Right lobe of liver (tissue), 6 donors: ENCODE results near the gene GLRA1. TPM values are rescaled to one million over a fixed set of nuclear protein-coding genes. Genes with fewer than 3 reads are reported as not detected.

Experiments
- ATAC-seq, 4 donors: fragments of 200-7000 bp; cut with Tn5 transposase; one replicate each; pipeline ENCODE4 v1.9.1; 2020; ENCODE audit warnings: mild to moderate bottlenecking in 4 of 4, moderate library complexity in 4 of 4
- DNase-seq, 3 donors: peaks; one replicate each; pipeline ENCODE4 v3.0.0-alpha.2; 2020
- H3K27ac ChIP-seq, 3 donors: fragments of 200-600 bp; one replicate each; pipeline ENCODE4 v1.8.0; 2022
- H3K27me3 ChIP-seq, 2 donors: fragments of 200-600 bp; one replicate each; pipeline ENCODE4 v1.8.0; 2022
- H3K36me3 ChIP-seq, 4 donors: fragments of 200-600 bp; sonication (generic) in 1 of 4; one replicate each; pipeline versions ENCODE4 v1.5.1 to v1.8.0; 2017 to 2022; ENCODE audit warnings: control low read depth in 1 of 4
- H3K4me1 ChIP-seq, 4 donors: fragments of 200-600 bp; sonication (generic) in 1 of 4; one replicate each; pipeline versions ENCODE4 v1.5.1 to v1.8.0; 2017 to 2022; ENCODE audit warnings: control low read depth in 1 of 4
- H3K4me3 ChIP-seq, 3 donors: fragments of 200-600 bp; one replicate each; pipeline ENCODE4 v1.8.0; 2022
- H3K9me3 ChIP-seq, 4 donors: fragments of 200-600 bp; sonication (generic) in 1 of 4; one replicate each; pipeline versions ENCODE4 v1.5.1 to v1.8.0; 2017 to 2022; ENCODE audit warnings: control low read depth in 1 of 4
- CTCF ChIP-seq, 4 donors: fragments of 200-600 bp in 3 of 4; fragments of 450-650 bp in 1 of 4; IDR thresholded peaks; one replicate each; pipeline versions ENCODE4 v1.5.1 to v1.8.0; 2016 to 2022; ENCODE audit warnings: antibody characterized with exemption in 4 of 4, mild to moderate bottlenecking in 2 of 4
- POLR2A ChIP-seq: fragments of 450-650 bp; IDR thresholded peaks from one replicate; pipeline ENCODE4 v1.6.1; 2017; ENCODE audit warnings: antibody characterized with exemption, mild to moderate bottlenecking
- WGBS: methylation state at CpG from one replicate; pipeline ENCODE4 v1.1.6; 2018; ENCODE audit warnings: low coverage, low lambda C conversion rate; ENCODE audit not compliant: insufficient coverage; ENCODE audit errors: missing lambda C conversion rate; 5-methylcytosine and 5-hydroxymethylcytosine counted together
- intact Hi-C, 2 donors: fragments of 100-400 bp; cut with DNase I; formaldehyde crosslinking; loops; one replicate each; pipeline versions ENCODE4 v1.11.2 to v1.14.1; 2022
- total RNA-seq, 6 experiments: library from RNA; depleted of rRNA in 2 of 6; stranded (reverse); fragments of >200 nt in 2 of 6; fragmentation: NEBNext Ultra II Directional in 3 of 6; extraction: Animal tissue kit (Norgen Biotek cat#: 25700) in 3 of 6; gene quantifications; one replicate each; pipeline versions ENCODE4 v1.1.0 to v1.2.4, GENCODE V29; 2016 to 2023
- donor health status: DM: no; HTN: yes; CAD: no.
- donor health status: DM: no; HTN: no; CAD: no.
- donor health status: DM: no; HTN: no; CAD: no.
- donor health status: DM: no; HTN: yes; CAD: no.
- donor health status: DM: no; HTN: yes; CAD: no.

The GLRA1 gene
- total RNA-seq, 6 experiments from 2014 or later = not detected

GRCh38 chr5:151798674-151799073 is 126.0 kb downstream of the GLRA1 start:
- Histone ChIP-seq H3K36me3 (peaks cover 11 to 100% (median 47%) of the 10 kb centered on the region in 4 donors), H3K4me3 (no peak overlapping the region), H3K4me1 (no peaks in the 10 kb centered on the region), H3K27ac (no peak overlapping the region), H3K9me3 (no peaks in the 10 kb centered on the region), H3K27me3 (no peaks in the 10 kb centered on the region)
- DNase-seq (no peak), ATAC-seq (no peak)
- TF ChIP-seq POLR2A = no peak
- TF ChIP-seq CTCF (IDR thresholded peaks at IDR 0.05) = no peak
- WGBS = 96% methylated on average over 3 of the region's 3 CpGs
- intact Hi-C loops = no loop called here

- ATAC-seq (no peak), DNase-seq (no peak)
- Histone ChIP-seq H3K27me3 (no peaks in the 10 kb centered on the region), H3K9me3 (no peaks in the 10 kb centered on the region), H3K4me3 (no peak overlapping the region), H3K36me3 (peaks cover 11 to 98% (median 46%) of the 10 kb centered on the region in 4 donors), H3K4me1 (no peaks in the 10 kb centered on the region), H3K27ac (no peak overlapping the region)
- intact Hi-C loops = no loop called here
- 80% methylated on average over 1 of the region's 1 CpG for WGBS
- TF ChIP-seq CTCF (IDR thresholded peaks at IDR 0.05) (no peak), POLR2A (no peak)
Measured at GRCh38 chr5:151795426-151795825, 129.2 kb downstream of the GLRA1 start.

- DNase-seq (no peak), ATAC-seq (no peak)
- Histone ChIP-seq H3K36me3 (peaks cover 11 to 87% (median 41%) of the 10 kb centered on the region in 4 donors), H3K27ac (no peak overlapping the region), H3K4me1 (no peaks in the 10 kb centered on the region), H3K9me3 (no peaks in the 10 kb centered on the region), H3K4me3 (no peak overlapping the region), H3K27me3 (no peaks in the 10 kb centered on the region)
- intact Hi-C loops = no loop called here
- no peak for TF ChIP-seq CTCF (IDR thresholded peaks at IDR 0.05)
- no peak for TF ChIP-seq POLR2A
- WGBS = 92% methylated on average over 3 of the region's 3 CpGs
Measured at GRCh38 chr5:151793358-151793757, 131.3 kb downstream of the GLRA1 start.

- peaks cover 6 to 36% (median 17%) of the 10 kb centered on the region in 4 donors for H3K36me3 ChIP-seq
- intact Hi-C loops = no loop called here
- ATAC-seq = no peak
- H3K4me1 ChIP-seq = peaks cover 0 to 8% (median 0%) of the 10 kb centered on the region in 4 donors
- no peaks in the 10 kb centered on the region for H3K9me3 ChIP-seq
- no peak overlapping the region for H3K4me3 ChIP-seq
- no peak for DNase-seq
- 90% methylated on average over 2 of the region's 6 CpGs for WGBS
- TF ChIP-seq CTCF (IDR thresholded peaks at IDR 0.05) (no peak), POLR2A (no peak)
- no peak overlapping the region for H3K27ac ChIP-seq
- H3K27me3 ChIP-seq = no peaks in the 10 kb centered on the region
Measured at GRCh38 chr5:151787817-151788216, 136.8 kb downstream of the GLRA1 start.

- intact Hi-C loops = no loop called here
- no peak overlapping the region for H3K27ac ChIP-seq
Measured at GRCh38 chr5:151786468-151786867, 138.2 kb downstream of the GLRA1 start.

More at GRCh38 chr5:151786468-151786867, 138.2 kb downstream of the GLRA1 start:
- no peak overlapping the region for H3K4me3 ChIP-seq
- H3K4me1 ChIP-seq = peaks cover 0 to 15% (median 2%) of the 10 kb centered on the region in 4 donors
- H3K9me3 ChIP-seq = no peaks in the 10 kb centered on the region
- peaks cover 4 to 24% (median 8%) of the 10 kb centered on the region in 4 donors for H3K36me3 ChIP-seq
- no peak for DNase-seq
- no peaks in the 10 kb centered on the region for H3K27me3 ChIP-seq
- ATAC-seq = no peak
- 73% methylated on average over 3 of the region's 4 CpGs for WGBS
- TF ChIP-seq CTCF (IDR thresholded peaks at IDR 0.05) (no peak), POLR2A (no peak)
